Right cardiac atrium (tissue), 5 donors: ENCODE data around the gene XPNPEP1. TPM values are rescaled to one million over a fixed set of nuclear protein-coding genes. Genes with fewer than 3 reads are reported as not detected.

Experiments
- ATAC-seq, 2 donors: fragments of 200-7000 bp; cut with Tn5 transposase; one replicate each; pipeline versions ENCODE4 v1.8.0 to v1.9.1; 2020; ENCODE audit warnings: moderate library complexity in 2 of 2, mild to moderate bottlenecking in 1 of 2
- DNase-seq, 3 donors: peaks; one replicate each; pipeline ENCODE4 v3.0.0-alpha.2; 2020
- H3K27ac ChIP-seq: one replicate; pipeline ENCODE4 v1.5.1; 2013; ENCODE audit warnings: mild to moderate bottlenecking, low read length, control low read depth, moderate library complexity
- H3K27me3 ChIP-seq: one replicate; pipeline ENCODE4 v1.6.1; 2013; ENCODE audit not compliant: control insufficient read depth, insufficient read depth
- H3K4me1 ChIP-seq: one replicate; pipeline ENCODE4 v1.6.1; 2013; ENCODE audit warnings: low read length; ENCODE audit not compliant: control insufficient read depth, insufficient read depth
- H3K4me3 ChIP-seq: one replicate; pipeline ENCODE4 v1.5.1; 2013; ENCODE audit warnings: low read length, control low read depth
- H3K9me3 ChIP-seq: one replicate; pipeline ENCODE4 v1.6.1; 2013; ENCODE audit warnings: low read length; ENCODE audit not compliant: control insufficient read depth
- WGBS: extraction: QIAGEN DNeasy Blood & Tissue Kit; methylation state at CpG from one replicate; pipeline ENCODE4 v1.1.7; 2013; 5-methylcytosine and 5-hydroxymethylcytosine counted together
- intact Hi-C, 4 donors: fragments of 100-400 bp; cut with DNase I; formaldehyde crosslinking; loops; one replicate each; pipeline versions ENCODE4 v1.11.0 to v1.14.0; 2022 to 2023
- polyA plus RNA-seq: library from polyadenylated mRNA; stranded (reverse); fragments of 200-250 nt; gene quantifications from one replicate; pipeline ENCODE4 v1.2.3, GENCODE V29; 2013
- total RNA-seq, 4 donors: library from RNA; stranded (reverse); fragmentation: NEBNext Ultra II Directional; extraction: Animal tissue kit (Norgen Biotek cat#: 25700); gene quantifications; one replicate each; pipeline ENCODE4 v1.2.1, GENCODE V29; 2021
- donor health status: healthy with polysubstance abuse.
- donor health status: DM: no; HTN: yes; CAD: no.
- donor health status: DM: no; HTN: no; CAD: no.
- donor health status: DM: no; HTN: yes; CAD: no; lungs with severe emphysema.
- donor health status: DM: yes; HTN: yes; CAD: no.

XPNPEP1 gene
- total and polyA plus RNA-seq, 5 donors = 20.7 to 47.4 (median 38.4) TPM

DNA sequence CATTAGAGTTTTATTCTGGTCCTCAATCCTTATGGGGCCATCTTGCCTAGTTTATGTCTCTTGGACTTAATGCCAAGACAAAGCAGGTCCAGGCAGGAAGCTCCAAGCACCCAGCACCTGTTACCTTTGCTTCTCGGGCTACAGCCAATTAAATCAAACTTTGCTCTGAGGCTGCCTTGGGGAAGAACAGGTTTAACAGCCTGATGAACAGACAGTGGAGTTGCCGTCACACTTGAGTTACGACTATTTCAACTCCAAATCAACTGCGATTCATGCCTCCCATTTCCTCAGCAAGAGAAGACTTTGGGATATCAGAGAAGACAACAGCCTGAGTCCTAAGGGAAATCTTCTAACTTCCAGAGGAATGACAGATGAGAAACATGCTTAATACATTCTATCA, 62.2 kb downstream of the XPNPEP1 start:
- DNase-seq (no peak), ATAC-seq (no peak)
- Histone ChIP-seq H3K4me3 (no peak overlapping the region), H3K27ac (no peak overlapping the region), H3K9me3 (no peaks in the 10 kb centered on the region), H3K4me1 (no peaks in the 10 kb centered on the region), H3K27me3 (no peaks in the 10 kb centered on the region)
- intact Hi-C loops = no loop called here
- 89% methylated on average over 4 of the region's 4 CpGs for WGBS

DNA sequence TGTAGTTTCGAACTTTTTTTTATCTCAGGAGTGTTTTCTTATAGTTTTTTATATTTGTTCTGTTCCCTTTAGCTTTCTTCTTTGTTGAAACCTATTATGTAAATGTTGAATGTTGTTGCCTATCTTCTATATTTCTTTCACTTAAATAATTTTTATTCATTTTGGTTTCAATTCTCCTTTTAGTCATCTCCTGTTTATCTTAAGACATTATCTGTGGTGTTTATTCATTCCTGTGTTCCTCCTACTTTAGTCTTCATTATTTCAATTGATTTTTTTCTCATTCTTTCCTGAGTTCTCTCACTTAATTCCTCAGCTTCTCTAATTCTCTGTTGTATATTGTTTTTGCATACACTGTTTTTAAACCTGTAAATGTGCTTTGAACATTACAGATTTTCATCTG, 64.1 kb downstream of the XPNPEP1 start:
- Histone ChIP-seq H3K4me3 (no peak overlapping the region), H3K9me3 (no peaks in the 10 kb centered on the region), H3K27ac (no peak overlapping the region), H3K4me1 (no peaks in the 10 kb centered on the region), H3K27me3 (no peaks in the 10 kb centered on the region)
- 96% methylated on average over 1 of the region's 1 CpG for WGBS
- no peak for ATAC-seq
- intact Hi-C loops = no loop called here
- DNase-seq = no peak

DNA sequence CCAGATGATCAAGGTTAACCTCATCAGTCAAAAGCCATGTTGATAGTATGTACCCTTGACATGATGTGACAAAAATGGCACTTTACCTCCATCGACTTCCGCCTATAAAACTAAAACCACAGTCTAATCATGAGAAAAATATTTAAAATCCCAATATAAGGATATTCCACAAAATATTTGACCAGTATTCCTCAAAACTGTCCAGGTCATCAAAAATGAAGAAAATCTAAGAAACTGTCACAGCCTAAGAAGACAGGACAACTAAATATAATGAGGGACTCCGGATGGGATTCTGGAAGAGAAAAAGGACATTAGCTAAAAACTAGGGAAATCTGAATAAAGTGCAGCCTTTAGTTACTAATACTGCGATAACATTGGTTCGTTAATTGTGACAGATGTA, 67.6 kb downstream of the XPNPEP1 start:
- no peak for DNase-seq
- Histone ChIP-seq H3K27me3 (no peaks in the 10 kb centered on the region), H3K27ac (no peak overlapping the region), H3K9me3 (no peaks in the 10 kb centered on the region), H3K4me1 (no peaks in the 10 kb centered on the region), H3K4me3 (no peak overlapping the region)
- 93% methylated on average over 5 of the region's 5 CpGs for WGBS
- ATAC-seq = no peak
- intact Hi-C loops = no loop called here

DNA sequence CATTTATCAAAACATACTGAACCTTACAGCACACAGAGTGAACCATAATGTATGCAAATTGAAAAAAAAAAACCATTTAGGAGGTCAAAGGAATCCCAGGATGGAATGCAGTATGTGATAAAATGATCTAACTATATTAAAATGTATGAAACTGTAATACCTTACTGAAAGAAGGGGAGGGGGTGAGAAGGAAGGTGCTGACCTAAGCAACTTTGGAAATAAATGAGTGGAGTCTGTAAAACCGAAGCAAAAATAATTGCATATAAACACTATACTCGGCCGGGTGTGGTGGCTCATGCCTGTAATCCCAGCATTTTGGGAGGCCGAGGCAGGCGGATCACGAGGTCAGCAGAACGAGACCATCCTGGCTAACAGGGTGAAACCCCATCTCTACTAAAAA, 69.4 kb downstream of the XPNPEP1 start:
- Histone ChIP-seq H3K27ac (no peak overlapping the region), H3K27me3 (no peaks in the 10 kb centered on the region), H3K4me1 (no peaks in the 10 kb centered on the region), H3K4me3 (no peak overlapping the region), H3K9me3 (no peaks in the 10 kb centered on the region)
- ATAC-seq = no peak
- no peak for DNase-seq
- 96% methylated on average over 7 of the region's 7 CpGs for WGBS
- intact Hi-C loops = no loop called here

DNA sequence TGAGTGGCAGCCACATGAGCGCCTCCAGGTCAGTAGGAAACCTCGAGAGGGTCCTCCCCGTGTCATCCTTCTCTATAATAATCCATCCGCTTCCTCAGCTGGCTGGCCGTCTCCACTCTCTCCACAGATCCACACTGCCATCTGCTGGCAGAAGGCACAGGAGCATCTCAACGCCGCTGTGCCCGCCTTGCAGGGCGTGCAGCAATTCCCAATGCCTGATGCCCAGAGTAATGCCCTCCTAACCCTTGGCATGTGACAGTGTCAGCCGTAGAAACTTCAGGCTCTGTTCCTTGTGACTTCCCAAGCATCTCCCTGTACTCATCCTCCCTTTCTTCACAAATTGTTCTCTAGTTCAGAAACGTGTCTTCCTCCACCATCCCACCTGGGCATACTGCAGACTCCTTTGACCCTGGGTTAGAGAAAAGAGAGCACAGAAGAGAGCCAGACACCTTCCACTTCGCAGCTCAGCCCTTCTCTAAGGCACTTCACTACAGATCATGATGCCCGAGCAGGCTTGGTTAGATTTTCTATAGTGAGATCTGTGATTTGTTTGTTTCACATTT, 70.8 kb downstream of the XPNPEP1 start:
- WGBS = 8% methylated on average over 13 of the region's 13 CpGs
- ATAC-seq (peak; percentile 88 to 89), DNase-seq (peak; percentile 79 to 89 (median 88))
- intact Hi-C loops = no loop called here
- Histone ChIP-seq H3K27me3 (no peaks in the 10 kb centered on the region), H3K27ac (no peak overlapping the region), H3K4me3 (no peak overlapping the region), H3K4me1 (no peaks in the 10 kb centered on the region), H3K9me3 (no peaks in the 10 kb centered on the region)

DNA sequence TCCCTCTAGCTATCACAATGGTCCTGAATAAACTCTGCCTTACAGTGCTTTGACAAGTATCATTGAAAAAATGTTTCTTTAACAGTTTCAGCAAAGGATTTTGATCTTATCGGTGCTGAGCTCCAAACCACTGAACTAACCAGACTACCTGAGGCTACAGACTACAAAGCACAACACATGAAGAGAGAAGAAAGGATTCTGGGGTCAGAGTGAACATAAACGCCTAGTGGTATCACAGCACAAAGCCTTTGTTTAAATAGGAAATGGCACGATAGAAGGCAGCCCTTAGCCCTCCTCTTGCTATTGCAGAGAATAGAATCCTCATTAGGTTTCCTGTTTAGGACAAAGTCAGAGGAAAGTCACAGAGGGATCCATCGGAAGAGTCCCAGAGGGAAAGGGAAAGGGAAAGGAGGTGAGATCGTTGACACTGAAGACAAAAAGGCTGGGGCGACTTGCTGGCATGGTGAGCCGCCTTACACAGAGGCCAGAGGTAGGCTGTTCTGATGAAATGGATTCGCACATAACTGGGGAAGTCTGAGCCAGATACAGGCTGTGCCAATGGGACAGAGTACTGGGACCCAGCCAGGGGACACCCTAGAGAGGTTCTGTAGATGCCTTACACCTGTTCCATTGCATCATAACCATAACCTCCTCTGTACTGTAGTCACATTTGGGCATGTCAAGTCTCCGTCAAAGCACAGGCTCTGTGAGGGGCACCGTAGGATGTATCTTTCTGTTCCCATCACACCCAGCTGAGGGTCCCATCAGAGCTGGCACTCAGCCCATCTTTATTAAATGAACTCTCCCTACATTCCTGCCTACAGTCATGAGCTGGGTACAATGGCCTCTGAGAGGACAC, 71.5 kb downstream of the XPNPEP1 start:
- ATAC-seq (peak; percentile 47 to 52), DNase-seq (no peak)

DNA sequence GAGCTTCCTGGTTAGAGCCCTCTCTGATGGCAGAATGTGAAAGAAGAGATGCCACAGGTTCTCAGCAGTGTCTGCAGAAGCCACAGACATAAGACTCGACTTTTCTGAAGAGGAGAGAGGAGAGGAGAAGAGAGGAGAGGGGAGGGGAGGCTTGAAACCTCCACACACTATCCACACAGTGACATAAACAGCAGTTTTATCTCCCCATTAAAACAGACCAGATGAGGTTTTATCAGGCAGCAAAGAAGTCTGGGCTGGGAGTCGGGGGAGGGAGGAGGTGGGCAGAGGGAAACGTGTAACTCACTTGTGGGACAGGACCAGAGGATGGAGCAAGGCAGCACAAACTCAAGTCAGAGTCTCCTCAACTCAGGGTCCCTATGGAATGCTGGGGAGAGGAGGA, 76.5 kb downstream of the XPNPEP1 start:
- no peaks in the 10 kb centered on the region for H3K4me1 ChIP-seq
- H3K27me3 ChIP-seq = no peaks in the 10 kb centered on the region
- no peak overlapping the region for H3K27ac ChIP-seq
- no peak for ATAC-seq
- H3K4me3 ChIP-seq = no peak overlapping the region
- WGBS = 25% methylated on average over 3 of the region's 3 CpGs
- no peaks in the 10 kb centered on the region for H3K9me3 ChIP-seq
- intact Hi-C loops = no loop called here
- no peak for DNase-seq

More for the DNA sequence above, 71.5 kb downstream of the XPNPEP1 start:
- intact Hi-C loops = no loop called here
- 44% methylated on average over 10 of the region's 10 CpGs for WGBS
- H3K27ac ChIP-seq = no peak overlapping the region
- H3K27me3 ChIP-seq = no peaks in the 10 kb centered on the region
- no peaks in the 10 kb centered on the region for H3K9me3 ChIP-seq
- no peak overlapping the region for H3K4me3 ChIP-seq
- no peaks in the 10 kb centered on the region for H3K4me1 ChIP-seq

DNA sequence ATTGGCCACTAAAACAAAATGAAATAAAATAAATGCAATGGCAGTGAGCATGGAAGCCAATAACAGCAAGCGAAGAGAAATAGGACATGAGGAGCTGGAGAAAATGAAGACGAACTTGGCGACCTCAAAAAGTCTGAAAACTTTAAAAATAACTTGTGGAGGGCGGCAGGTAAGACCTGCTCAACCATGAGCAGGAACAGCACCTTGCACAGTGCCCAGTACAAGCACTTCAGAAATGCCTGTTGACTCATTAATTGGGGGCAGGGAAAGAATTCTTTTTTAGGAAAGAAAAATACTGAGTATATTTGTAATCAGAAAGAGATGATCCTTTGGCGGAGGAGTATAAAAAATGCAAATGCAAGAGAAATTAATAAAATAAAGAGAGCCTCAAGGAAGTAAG, 78.0 kb downstream of the XPNPEP1 start:
- DNase-seq (no peak), ATAC-seq (no peak)
- intact Hi-C loops = no loop called here
- WGBS = 87% methylated on average over 5 of the region's 5 CpGs
- Histone ChIP-seq H3K27ac (no peak overlapping the region), H3K9me3 (no peaks in the 10 kb centered on the region), H3K4me1 (no peaks in the 10 kb centered on the region), H3K4me3 (no peak overlapping the region), H3K27me3 (no peaks in the 10 kb centered on the region)

DNA sequence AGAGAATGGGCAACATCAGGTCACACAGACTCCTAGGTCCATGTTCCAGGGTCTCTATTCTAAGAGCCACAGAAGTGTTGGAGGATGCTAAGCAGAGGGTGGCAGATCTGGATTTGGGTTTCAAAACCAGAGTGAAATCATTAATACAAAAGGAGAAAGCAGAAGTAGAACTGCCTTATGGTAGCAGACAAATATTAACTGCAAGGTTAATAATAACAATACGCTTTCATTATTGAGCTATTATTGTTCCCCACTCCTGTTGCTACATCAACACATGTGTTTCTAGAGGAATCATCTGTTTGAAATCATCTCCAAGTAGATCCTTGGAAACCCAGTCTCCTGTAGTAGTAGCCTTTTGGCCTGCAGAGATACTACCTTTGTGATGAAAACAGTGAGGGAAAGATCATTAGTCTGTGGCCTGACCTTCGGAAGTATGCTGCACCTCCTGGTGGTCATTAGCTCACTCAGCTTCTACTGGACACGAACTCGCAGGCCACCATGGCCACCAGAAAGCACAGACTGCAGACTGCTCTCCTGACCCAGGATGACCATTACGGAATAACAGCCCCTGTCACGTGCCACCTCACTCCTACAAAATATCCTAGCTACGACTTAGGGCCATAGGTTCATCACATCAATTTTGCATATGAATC, 84.6 kb downstream of the XPNPEP1 start:
- intact Hi-C loops = no loop called here
- 93% methylated on average over 7 of the region's 7 CpGs for WGBS

DNA sequence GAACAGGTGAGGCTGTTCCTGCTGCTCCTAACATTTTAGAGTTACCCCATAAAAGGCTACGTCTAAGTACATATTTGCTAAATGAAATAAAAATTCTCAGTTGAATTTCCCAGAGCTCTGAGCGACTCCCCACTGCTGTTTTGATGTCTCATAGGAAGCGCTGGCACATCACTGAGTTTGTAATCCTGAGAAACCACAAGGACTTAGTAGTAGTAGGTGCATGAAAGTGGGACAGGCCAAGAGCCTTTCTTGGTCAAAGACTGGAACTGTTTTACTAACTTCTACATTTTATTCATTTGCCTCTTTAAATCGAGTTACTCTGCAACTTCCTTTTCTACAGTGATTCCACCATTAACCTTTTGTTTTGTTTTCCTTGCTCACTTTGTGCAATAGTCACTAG, 85.9 kb downstream of the XPNPEP1 start:
- Histone ChIP-seq H3K27me3 (no peaks in the 10 kb centered on the region), H3K4me1 (no peaks in the 10 kb centered on the region), H3K4me3 (no peak overlapping the region), H3K27ac (no peak overlapping the region), H3K9me3 (no peaks in the 10 kb centered on the region)
- 82% methylated on average over 4 of the region's 4 CpGs for WGBS
- intact Hi-C loops = no loop called here
- no peak for DNase-seq
- no peak for ATAC-seq

More for the DNA sequence above, 84.6 kb downstream of the XPNPEP1 start:
- Histone ChIP-seq H3K27me3 (no peaks in the 10 kb centered on the region), H3K9me3 (no peaks in the 10 kb centered on the region), H3K27ac (no peak overlapping the region), H3K4me1 (no peaks in the 10 kb centered on the region), H3K4me3 (no peak overlapping the region)
- ATAC-seq = no peak
- no peak for DNase-seq

DNA sequence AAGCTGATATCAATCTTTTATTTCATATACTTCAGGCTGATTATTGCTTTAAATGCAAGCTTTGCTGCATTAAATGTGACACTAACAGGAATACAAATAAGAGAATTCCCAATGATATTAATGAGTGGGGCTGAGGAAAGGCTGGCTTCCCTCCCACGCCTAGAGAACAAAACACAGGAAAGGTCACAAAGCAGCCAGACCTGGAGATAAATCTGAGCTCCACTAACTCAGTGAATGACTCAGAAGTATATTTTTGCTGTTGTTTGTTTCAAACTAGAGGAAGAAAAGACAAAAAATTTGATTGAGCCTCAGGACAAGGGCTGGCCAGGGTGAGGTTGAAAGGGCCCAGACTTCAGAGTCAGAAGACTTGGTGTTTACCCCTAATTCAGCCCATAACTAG, 88.1 kb downstream of the XPNPEP1 start:
- ATAC-seq = peak; percentile 48 to 76
- intact Hi-C loops = no loop called here
- WGBS = 38% methylated on average over 1 of the region's 1 CpG

More for the DNA sequence above, 88.1 kb downstream of the XPNPEP1 start:
- no peaks in the 10 kb centered on the region for H3K4me1 ChIP-seq
- H3K27ac ChIP-seq = peak overlapping the region; percentile 36
- H3K4me3 ChIP-seq = no peak overlapping the region
- H3K9me3 ChIP-seq = no peaks in the 10 kb centered on the region
- no peak for DNase-seq
- no peaks in the 10 kb centered on the region for H3K27me3 ChIP-seq
